ENCODE data around the gene TBX10.
"Not testable (repeated sequence)": the region's sequence is repeated elsewhere in the genome, so short reads cannot be mapped to it uniquely, and the experiment has no call there.

TBX10 gene

DNA sequence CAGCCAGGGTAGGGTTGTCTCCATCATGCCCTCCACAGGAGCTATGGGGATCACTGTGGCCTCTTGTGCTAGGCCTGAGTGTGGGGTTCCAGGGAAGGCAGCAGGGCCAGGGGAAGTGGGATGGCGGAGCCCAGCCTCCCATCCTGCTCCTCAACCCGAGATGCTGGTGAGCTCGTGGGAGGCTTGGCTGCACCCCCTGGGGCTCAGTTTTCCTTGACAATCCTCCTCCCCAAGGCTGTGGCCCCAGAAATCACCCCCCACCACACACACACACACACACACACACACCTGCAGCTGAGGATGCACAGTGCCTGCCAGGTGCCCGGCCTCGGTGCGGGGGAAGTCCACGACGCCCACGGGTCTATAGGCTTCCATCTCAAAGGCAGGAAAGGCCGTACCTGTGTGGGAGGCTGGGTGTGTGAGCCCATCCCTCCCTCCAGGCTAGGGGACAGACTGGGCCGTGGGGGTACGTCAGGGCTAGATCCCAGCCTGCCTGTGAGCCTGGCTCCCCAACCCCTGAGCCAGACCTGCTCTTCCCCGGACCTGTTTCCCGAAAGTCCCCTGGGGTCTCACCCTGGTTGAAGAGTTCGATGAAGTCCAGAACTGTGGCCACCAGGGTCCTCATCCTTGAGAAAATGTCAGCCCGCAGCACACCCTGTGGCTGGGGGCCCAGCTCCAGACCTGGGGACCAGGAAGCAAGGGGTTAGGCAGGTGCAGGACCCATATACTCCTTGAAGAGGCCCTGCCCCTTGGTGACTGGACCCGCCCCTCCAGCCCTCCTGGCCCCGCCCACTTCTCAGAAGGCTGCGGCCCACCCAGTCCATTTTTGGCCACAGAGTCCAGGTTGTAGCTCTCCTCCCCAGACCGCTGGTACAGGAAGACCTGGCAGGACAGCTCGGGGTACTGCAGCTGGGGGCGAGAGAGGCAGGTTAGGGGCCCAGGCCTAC is 5.2 kb upstream of the TBX10 start:
- DNase-seq, result no peak

DNA sequence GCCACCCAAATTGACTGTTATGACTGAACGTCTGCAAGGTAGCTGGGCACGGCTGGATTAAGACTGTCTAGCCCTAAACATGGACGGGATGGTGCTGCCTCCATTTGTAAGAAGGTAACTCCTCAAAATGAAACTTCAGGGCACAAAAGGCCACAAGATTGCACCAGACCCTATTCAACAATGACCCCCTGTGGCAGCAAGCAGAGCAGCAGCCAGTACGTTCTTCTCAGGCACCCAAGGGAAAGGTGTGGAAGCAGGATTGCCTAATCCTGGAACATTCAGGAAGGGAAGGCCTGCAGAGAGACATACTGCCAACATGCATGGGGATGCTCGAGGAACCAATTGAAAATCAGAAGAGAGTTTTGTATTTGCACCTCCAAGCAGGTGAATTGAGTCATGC is 4.5 kb upstream of the TBX10 start:
- DNase-seq, result no peak

- DNase-seq, result no peak
These were observed 2.9 kb upstream of the TBX10 start for GRCh38 chr11:67642173-67643120.

GRCh38 chr11:67641338-67642172 is 2.0 kb upstream of the TBX10 start:
- DNase-seq, result no peak

DNA sequence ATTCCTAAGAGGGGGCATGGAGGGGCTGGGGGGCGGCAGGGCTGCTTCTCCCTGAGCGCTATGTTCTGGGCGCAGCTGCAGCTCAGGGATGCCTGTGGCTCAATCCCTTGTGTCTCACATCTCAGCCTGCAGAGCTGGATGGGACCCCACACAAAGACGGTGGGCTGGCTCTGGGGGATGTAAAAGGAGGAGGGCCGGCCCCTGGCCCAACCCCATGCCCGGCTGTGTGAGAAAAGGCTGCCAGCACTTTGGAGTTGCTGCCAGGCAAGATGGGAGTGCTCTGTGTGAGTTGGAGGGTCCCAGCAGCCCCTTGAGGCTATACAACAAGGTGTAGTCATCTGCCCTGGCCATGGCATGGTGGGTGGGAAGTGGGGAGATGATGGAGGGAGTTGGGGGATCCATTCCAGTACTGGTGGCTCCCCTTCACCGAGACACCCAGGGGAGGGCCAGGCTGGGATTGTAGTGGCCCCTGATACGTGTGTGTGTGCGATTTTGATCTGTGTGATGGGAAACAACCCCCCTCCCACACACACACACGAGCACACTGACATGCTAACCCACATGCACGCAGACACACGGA is 1.3 kb upstream of the TBX10 start:
- DNase-seq, result no peak

GRCh38 chr11:67640021-67640757 is 626 bp upstream of the TBX10 start:
- DNase-seq, result peak; percentile 67

GRCh38 chr11:67638535-67639437 is 777 bp downstream of the TBX10 start:
- DNase-seq, result no peak

GRCh38 chr11:67637441-67637840 is 2.1 kb downstream of the TBX10 start:
- DNase-seq, result not testable (repeated sequence)

DNA sequence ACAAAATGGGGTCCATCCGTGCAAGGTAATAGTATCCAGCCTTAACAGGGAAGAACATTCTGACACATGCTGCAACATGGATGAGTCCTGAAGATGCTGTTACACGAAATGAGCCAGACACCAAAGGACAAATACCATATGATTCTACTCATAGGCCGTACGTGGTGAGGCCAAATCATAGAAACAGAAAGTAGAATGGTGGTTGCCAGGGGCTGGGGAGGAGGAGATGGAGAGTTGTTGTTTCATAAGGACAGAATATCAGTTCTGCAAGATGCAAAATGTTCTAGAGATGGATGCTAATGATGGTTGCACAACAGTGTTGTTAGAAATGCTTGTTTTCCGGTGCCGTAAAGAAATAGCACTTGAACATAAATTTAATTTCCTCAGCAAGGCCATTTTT is 2.6 kb downstream of the TBX10 start:
- no peak for DNase-seq

- DNase-seq, result no peak
These were observed 4.4 kb downstream of the TBX10 start for GRCh38 chr11:67635231-67635521.

- DNase-seq, result no peak
These were observed 5.0 kb downstream of the TBX10 start for GRCh38 chr11:67634366-67635230.

- no peak for DNase-seq
These were observed 5.7 kb downstream of the TBX10 start for GRCh38 chr11:67633758-67634365.

GRCh38 chr11:67632982-67633755 is 6.4 kb downstream of the TBX10 start:
- DNase-seq, result no peak

GRCh38 chr11:67632175-67632981 is 7.2 kb downstream of the TBX10 start:
- DNase-seq, result no peak

DNA sequence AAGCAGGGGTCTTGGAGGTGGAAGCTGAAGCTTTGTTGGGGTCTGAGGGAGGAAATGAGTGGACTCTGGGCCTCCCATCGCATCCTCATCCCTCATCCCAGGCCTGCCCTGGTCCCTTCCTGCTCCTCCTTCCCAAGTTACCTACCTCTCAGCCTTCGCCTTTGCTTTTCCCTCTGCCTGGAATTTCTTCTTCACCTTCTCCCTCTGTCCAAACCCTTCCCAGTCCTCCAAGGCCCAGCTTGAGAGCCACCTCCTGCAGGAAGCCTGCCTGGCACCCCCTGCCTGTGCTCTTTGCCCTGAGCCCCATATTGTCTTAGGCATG is 7.7 kb downstream of the TBX10 start:
- no peak for DNase-seq

GRCh38 chr11:67631411-67631810 is 8.2 kb downstream of the TBX10 start:
- DNase-seq, result no peak

GRCh38 chr11:67630943-67631331 is 8.6 kb downstream of the TBX10 start:
- no peak for DNase-seq
